GM21717 (cell line): ENCODE measurements around the gene PPP1R27.

ENCODE experiments used
- ATAC-seq: cut with Tn5 transposase; IDR thresholded peaks from one replicate; pipeline ENCODE4 v1.9.1; 2021; ENCODE audit warnings: mild to moderate bottlenecking, moderate library complexity; ENCODE audit not compliant: unreplicated experiment

The PPP1R27 gene

DNA sequence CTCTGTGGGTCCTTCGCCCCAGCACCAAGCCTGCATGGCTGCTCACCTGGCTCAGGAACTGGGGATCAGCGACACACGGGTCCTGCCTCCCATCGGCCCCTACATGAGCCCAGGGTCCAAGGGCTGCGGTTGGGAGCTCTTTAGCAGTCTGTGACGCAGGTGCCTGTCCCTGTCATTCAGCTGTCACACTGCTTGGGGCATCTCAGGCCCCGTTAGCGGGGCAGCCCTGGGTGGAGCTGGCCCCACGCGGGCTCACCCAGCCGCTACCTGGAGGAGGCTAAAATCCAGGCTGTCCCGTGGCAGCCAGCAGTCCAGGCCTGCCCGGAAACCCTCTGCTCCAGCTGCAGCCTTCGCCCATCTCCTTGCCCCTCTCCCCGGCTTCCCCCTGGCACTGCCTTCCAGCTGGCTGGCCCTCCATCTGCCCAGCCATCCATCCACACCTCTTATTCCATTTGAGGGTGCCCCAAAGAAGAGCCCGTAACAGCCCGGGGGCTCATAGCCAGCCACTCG is 27.6 kb downstream of the PPP1R27 start:
- ATAC-seq = no peak

DNA sequence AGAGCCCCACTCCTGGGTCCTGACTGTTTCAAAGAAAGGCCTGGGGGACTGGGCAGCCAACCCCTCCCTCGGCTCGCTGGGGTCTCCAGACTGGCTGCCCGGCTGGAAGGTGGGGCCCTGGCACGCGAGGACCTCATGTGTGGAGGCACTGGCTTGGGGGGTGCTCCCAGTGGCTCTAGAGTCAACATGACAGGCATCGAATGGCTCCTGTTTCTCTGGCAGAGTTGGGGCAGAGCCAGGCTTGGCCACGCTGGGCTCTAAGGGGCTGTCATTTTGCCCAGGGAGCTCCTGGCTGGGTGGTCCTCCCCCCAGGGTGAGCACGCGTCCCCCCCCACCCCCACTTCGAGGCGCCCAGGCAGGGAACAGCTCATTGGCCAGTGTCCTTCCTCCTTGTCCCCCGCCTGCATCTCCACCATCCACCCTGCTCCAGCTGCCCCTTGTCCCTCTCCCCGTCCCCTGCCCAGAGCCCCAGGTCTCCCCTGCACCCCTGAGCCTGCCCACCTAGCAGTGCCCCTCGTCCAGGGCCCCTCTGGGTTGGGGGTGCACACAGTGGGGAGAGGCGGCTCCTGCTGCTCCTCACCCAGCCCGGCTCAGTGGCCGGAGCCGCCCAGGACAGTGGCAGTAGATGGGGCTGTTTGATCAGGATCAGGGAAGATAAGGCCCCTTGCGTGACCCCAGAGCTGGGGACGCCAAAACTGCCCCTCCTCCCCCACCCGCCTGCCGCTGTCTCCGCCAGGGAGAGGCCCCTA is 28.2 kb downstream of the PPP1R27 start:
- ATAC-seq = no peak

DNA sequence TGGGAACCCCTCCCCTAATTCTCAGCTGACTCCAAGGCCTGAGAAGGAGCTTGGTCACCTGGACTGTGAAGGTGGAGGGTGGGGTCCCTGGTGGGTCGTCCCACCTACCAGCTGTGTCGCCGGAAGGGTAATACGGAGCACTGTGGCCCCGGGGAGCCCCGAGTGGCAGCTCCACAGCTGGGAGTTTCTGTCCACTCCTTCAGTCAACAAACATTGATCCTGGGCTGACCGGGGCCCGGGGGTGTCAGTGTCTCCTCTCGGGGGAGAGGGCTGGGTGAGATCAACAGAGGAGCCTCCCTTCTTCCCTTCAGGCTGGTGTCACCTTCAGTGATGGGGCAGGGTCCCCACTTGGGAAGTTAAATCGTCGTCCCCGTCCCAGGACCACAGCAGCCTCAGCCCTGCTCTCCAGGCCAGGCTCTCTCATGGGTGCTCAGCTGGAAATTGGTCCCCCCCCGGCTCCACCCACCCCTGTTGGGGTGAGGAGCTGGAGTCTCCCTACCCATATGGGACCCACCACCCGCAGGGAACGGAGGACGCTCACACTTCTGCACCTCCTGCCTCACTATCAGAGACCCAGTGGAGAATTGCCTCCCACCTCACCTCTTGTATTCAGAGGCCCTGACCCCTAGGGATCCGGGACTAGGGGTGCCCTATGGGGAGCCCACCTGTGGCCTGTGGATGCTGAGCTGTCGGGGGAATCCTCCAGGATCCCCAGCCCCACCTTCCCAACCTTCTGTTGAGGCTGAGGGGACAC is 29.0 kb downstream of the PPP1R27 start:
- no peak for ATAC-seq

DNA sequence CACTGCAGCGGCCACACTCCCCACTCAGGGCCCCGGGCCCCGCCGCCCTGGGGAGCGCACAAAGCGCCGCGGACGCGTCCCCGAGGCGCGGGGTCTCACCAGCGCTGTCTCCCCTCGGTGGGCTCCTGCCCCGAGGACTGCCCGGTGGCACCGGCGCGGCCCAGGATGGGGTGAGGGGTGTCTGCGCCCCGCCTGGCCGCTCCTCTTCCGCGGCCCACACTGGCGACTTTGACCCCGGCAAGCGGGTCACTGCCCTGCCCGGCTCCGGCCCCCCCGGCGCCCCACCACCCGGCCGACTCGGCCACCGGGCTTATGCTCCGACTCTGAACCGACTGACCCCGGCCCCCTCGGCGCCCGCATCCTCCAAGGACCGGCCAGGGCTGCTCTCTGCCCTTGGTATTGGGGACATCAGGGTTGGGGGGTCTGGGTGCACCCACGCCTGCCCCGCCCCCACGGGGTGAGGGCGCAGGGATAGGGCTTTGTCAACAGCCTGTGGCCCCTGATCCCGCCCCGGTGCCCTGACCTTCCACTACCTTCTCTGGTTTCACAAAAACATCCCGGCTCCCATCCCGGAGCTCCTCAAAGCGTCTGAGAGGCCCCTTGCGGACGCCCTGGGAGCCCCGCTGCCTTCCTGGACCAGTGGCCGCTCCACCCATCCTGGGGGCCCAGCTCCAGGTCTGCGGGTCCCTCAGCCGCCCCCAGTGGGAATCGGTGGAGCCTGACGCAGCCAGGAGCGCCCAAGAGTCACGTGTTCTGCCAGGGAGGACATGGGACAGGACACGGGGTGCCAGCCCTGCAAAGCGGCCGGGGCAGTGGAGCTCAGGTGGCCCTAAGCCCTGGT is 30.1 kb downstream of the PPP1R27 start:
- ATAC-seq = no peak

DNA sequence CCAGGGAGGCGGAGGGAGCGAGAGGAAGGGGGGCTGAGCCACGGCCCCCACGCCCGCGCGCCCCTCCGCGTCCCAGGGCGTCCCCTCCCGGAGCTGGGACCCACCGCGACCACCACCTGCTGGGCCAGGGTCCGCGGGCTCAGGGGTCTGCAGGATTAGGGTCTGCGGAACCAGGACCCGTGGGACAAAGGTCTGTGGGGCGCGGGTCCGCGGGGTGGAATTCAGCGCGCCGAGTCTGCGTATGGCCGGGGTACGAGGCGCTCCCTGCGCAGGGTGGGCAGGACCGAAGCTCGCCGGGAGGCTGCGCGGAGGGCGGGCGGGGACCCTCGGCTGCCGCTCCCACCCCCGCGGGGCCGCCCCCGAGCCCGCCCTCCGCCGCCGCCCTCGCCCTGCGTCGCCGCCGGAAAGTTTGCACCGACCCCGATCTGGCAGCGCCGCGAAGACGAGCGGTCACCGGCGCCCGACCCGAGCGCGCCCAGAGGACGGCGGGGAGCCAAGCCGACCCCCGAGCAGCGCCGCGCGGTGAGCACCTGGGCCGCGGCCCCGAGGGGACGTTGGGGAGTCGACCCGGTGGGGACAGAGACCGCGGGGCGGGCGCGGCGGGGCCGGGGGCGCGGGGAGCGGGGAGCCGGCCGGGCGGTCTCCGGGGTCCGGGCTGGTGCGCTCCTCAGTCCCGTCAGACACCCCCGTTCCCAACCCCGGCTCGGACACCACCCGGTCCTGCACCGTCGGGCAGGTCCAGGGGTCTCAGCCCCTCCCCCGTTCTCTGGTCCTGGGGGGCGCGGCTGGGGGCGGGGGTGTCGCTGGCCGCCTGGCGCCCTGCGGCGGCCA is 30.9 kb downstream of the PPP1R27 start, which contains the start of gene GCGR:
Gene GCGR, plus strand, starts transcription at position 423 of the 831 bp plus-strand sequence. CDS start 4,869 bp downstream, outside the sequence.
- no peak for ATAC-seq

DNA sequence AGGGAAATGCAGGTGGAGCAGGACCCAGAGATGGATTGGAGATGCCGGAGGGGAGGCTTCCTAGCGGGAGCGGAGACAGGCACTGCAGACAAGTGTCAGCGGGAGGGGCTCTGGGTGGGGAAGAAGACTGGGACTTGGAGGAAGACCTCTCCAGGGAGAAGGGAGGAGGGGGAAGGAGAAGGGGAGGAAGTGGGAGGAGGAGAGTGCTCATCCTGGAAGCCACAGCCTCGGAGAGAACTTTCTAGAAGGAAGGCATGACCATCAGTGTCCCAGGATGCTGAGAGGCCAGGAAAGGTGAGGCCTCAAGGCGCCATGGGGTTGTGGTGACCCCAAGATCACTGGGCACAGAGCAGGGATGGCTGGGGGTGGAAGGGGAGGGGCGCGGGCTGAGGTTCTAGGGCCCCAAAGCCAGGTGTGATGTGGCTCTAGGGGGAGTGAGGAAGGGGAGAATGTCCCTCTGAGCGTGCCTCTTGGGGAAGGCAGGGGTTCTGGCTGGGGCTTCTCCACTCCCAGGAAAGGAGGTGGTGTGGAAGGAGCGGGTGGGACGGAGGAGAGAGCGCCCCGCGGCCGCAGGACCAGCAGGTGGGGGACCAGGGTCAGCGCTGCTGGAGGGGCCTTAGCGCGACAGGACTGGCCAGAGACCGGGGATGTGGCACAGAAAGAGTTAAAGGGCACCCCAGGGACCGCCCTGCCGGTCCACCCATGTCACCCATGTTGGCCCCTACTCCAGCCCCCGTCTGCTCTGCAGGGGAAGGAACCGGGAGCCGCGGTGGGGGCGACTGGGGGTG is 31.8 kb downstream of the PPP1R27 start:
- no peak for ATAC-seq

DNA sequence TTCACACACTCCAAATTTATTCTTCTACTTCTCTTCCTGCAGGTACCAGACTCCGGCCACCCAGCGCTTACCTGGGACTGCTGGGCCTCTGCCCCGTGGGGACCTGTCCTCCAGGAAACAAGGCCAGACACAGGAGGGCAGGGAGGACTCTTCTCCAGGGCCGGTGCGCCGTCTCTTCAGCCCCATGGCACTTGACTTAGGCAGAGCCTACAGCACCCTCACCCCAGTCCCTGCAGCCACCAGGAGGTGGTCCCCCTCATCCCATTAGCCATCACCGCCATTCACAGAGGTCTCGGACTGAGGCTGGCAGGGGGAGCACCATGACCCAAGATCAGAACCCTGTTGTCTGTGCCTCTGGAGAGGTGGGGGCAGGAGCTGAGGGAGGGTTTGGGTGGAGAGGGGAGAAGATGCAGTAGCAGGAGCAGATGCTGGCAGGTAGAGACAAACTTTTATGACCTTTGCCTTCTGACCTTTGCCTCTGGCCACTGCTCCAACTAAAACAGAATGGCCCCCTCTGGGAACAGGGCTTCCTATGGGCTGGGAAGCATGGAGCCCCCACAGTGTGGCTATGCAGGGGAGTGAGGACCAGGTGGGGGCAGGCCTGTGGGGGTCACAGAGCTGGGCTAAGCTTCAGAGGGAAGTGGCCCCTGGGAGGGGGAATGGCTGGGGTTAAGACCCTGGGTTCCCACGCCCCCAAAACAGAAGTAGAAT is 32.6 kb downstream of the PPP1R27 start:
- no peak for ATAC-seq

DNA sequence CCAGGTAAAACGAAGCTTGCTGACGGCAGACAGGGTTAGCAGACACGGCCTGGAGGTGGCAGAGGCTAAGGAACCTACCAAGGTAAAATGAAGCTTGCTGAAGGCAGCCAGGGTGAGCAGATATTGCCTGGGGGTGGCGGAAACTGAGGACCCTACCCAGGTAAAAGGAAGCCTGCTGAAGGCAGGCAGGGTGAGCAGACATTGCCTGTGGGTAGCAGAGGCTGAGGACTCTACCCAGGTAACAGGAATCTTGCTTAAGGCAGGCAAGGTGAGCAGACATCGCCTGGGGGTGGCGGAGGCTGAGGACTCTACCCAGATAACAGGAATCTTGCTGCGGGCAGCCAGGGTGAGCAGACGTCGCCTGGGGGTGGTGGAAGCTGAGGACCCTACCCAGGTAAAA is 33.5 kb downstream of the PPP1R27 start:
- no peak for ATAC-seq

DNA sequence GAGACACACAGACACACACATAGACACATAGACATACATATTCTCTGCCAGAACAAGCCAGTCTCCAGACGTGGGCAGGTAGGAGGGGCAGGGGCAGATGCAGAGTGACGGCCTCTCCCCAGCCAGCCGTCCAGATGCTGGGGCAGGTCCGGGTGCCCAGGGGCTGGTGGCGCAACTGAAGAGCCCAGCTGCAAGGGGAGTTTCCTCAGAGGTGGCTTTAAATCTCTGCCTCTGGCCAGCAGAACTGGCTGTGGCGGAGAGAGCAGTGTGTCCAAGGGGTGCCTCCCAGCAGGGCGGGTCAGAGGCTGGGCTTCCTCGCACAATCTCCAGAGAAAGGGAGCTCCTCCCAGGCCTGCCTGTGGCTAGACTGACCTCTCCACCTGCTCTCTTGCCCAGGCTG is 40.3 kb downstream of the PPP1R27 start:
- no peak for ATAC-seq

DNA sequence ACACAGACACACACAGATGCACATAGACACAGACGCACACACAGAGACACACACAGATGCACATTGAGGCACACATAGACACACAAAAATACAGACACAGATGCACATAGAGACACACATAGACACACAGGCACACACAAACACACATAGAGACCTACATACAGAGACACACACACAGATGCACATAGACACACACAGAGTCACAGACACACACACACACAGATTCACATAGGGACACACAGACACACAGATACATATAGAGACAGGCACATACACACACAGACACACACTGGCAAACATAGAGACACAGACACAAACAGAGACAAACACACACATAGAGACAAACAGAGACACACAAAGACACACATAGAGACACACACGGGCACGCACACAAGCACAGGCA is 40.8 kb downstream of the PPP1R27 start:
- no peak for ATAC-seq

DNA sequence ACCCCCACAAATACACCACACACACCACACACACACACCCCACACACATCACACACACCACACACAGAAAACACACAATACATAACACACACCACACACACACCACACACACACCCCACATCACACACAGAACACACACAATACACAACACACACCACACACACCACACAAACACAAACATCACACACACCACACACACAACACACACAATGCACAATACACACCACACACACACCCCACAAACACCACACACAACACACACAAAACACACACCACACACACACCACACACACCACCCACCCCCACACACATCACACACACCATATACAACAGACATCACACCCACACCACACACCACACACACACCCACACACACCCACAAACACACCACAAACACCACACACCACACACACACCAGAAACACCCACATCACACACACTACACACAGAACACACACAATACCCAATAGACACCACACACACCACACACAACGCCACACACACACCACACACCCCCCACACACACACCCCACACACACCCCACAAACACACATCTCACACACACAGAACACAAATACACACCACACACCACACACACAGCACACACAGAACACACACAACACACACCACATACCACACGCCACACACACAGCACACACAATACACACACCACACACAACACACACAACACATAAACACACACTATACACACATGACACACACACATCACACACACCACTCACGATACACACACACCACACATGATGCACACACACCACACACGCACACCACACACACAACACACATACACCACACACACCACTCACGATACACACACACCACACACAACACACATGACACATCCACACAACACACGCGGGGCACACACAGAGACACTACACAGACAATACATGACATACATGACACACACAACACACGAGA is 41.9 kb downstream of the PPP1R27 start:
- ATAC-seq = no peak
